CD4-positive, alpha-beta memory T cell (primary cell): Measurements from ENCODE around the gene LPXN. TPM values are rescaled to one million over a fixed set of nuclear protein-coding genes. Genes with fewer than 3 reads are reported as not detected.

Experiments
- CTCF ChIA-PET: fragments of 350-600 bp; sonication (Branson Sonifier 250); formaldehyde crosslinking; loops from one replicate; lab custom pipeline; 2021; ENCODE audit warnings: inconsistent platforms; ENCODE audit not compliant: partially characterized antibody; lab: Charles Lee
- POLR2A ChIA-PET: fragments of 350-600 bp; sonication (Branson Sonifier 250); formaldehyde crosslinking; loops from one replicate; lab custom pipeline; 2021; ENCODE audit not compliant: partially characterized antibody; lab: Charles Lee
- DNase-seq, 5 donors: peaks; one replicate each; pipeline versions ENCODE4 v3.0.0 to v3.0.0-alpha.2; 2020 to 2022; ENCODE audit warnings: mixed read lengths in 1 of 5
- H3K27ac ChIP-seq: one replicate; pipeline ENCODE4 v1.7.0; 2013; ENCODE audit warnings: low read depth, low read length
- H3K27me3 ChIP-seq: 2 replicates; pipeline ENCODE4 v1.7.0; 2013; ENCODE audit warnings: mild to moderate bottlenecking, low read length, moderate library complexity; ENCODE audit not compliant: insufficient read depth
- H3K36me3 ChIP-seq: 2 replicates; pipeline ENCODE4 v1.7.0; 2013; ENCODE audit warnings: mild to moderate bottlenecking, low read length, moderate library complexity; ENCODE audit not compliant: insufficient read depth
- H3K4me1 ChIP-seq: 2 replicates; pipeline ENCODE4 v1.7.0; 2013; ENCODE audit warnings: mild to moderate bottlenecking, low read length, moderate library complexity; ENCODE audit not compliant: insufficient read depth
- H3K4me3 ChIP-seq, 2 donors: one replicate each; pipeline ENCODE4 v1.7.0; 2013; ENCODE audit warnings: low read length in 2 of 2, mild to moderate bottlenecking in 1 of 2
- H3K9me3 ChIP-seq, 2 donors: one replicate each; pipeline ENCODE4 v1.7.0; 2013; ENCODE audit warnings: low read length in 2 of 2, control low read depth in 1 of 2; ENCODE audit not compliant: control insufficient read depth in 1 of 2
- H3K27ac Mint-ChIP-seq, 7 donors: one replicate each; pipeline ENCODE4 v1.8.0; 2020 to 2021; ENCODE audit warnings: mixed read lengths in 7 of 7, mild to moderate bottlenecking in 6 of 7, inconsistent platforms in 3 of 7, moderate library complexity in 3 of 7
- H3K27me3 Mint-ChIP-seq, 2 donors: one replicate each; pipeline ENCODE4 v1.8.0; 2020 to 2021; ENCODE audit warnings: mixed read lengths in 2 of 2
- H3K36me3 Mint-ChIP-seq, 2 donors: one replicate each; pipeline ENCODE4 v1.8.0; 2020 to 2021; ENCODE audit warnings: mixed read lengths in 2 of 2, inconsistent platforms in 1 of 2, mild to moderate bottlenecking in 1 of 2
- H3K4me1 Mint-ChIP-seq, 4 donors: one replicate each; pipeline ENCODE4 v1.8.0; 2020 to 2021; ENCODE audit warnings: mixed read lengths in 4 of 4, mild to moderate bottlenecking in 1 of 4
- H3K4me3 Mint-ChIP-seq, 8 donors: one replicate each; pipeline ENCODE4 v1.8.0; 2020 to 2021; ENCODE audit warnings: mixed read lengths in 8 of 8, mild to moderate bottlenecking in 7 of 8, moderate library complexity in 6 of 8, inconsistent platforms in 3 of 8
- H3K9me3 Mint-ChIP-seq, 8 donors: one replicate each; pipeline ENCODE4 v1.8.0; 2020 to 2021; ENCODE audit warnings: mixed read lengths in 8 of 8, mild to moderate bottlenecking in 5 of 8, inconsistent platforms in 3 of 8, moderate library complexity in 1 of 8
- intact Hi-C: fragments of 100-400 bp; cut with micrococcal nuclease; formaldehyde crosslinking; loops from one replicate; pipeline ENCODE4 v1.15.1; 2023
- polyA plus RNA-seq, 2 donors: library from polyadenylated mRNA; unstranded; fragments of 300-500 nt; fragmentation: Illumina TruSeq; gene quantifications; one replicate each; pipeline ENCODE4 v1.2.3, GENCODE V29; 2021
- total RNA-seq, 2 experiments: library from RNA; stranded (reverse); gene quantifications; one replicate each; pipeline ENCODE4 v1.2.3, GENCODE V29; 2021

The LPXN gene
- 100 to 1,000 TPM; 138 to 147 TPM for total RNA-seq
- polyA plus RNA-seq: 100 to 1,000 TPM; 251 to 281 TPM

GRCh38 chr11:58575377-58576020 lies at the start of gene LPXN:
Gene LPXN, minus strand, starts transcription at chr11:58575856. Its CDS starts 84 bp downstream, at chr11:58575772.
- no peaks in the 10 kb centered on the region for H3K36me3 ChIP-seq
- peaks cover 0 to 14% (median 0%) of the 10 kb centered on the region in 8 donors for H3K9me3 Mint-ChIP-seq
- H3K27ac Mint-ChIP-seq: peak within 1 kb of the TSS; percentile 99 to 100 (median 100)
- ChIA-PET POLR2A (interaction anchor here (0.7 to 6.4 kb wide), 12 partner anchors 9 to 908 kb away, joined by 3 to 109 read pairs (median 6); partner anchors contain the start of genes SELENOH and ZDHHC5), CTCF (interaction anchor here (1.2 to 8.6 kb wide), 5 partner anchors 9 to 101 kb away, joined by 3 to 187 read pairs (median 11); no protein-coding TSS in a partner anchor)
- no peaks in the 10 kb centered on the region for H3K9me3 ChIP-seq
- peak within 1 kb of the TSS; percentile 99 for H3K27ac ChIP-seq
- intact Hi-C loops: loop anchor here (1.0 to 10.0 kb wide), 5 partner anchors 13 to 1008 kb away; partner anchors contain the start of genes FAM111B and UBE2L6
- DNase-seq: peak; percentile 71 to 78 (median 72)
- peaks cover 64% of the 10 kb centered on the region for H3K4me1 ChIP-seq
- H3K4me1 Mint-ChIP-seq: peaks cover 32 to 81% (median 54%) of the 10 kb centered on the region in 4 donors
- H3K27me3 ChIP-seq: no peaks in the 10 kb centered on the region
- H3K4me3 ChIP-seq: peak within 1 kb of the TSS; percentile 57 to 96
- peaks cover 10 to 45% of the 10 kb centered on the region in 2 donors for H3K36me3 Mint-ChIP-seq
- peaks cover 0 to 3% of the 10 kb centered on the region in 2 donors for H3K27me3 Mint-ChIP-seq
- peak within 1 kb of the TSS; percentile 93 to 99 (median 96) for H3K4me3 Mint-ChIP-seq

GRCh38 chr11:58625086-58625485 lies 49.4 kb upstream of the LPXN start:
- DNase-seq: no peak
- Histone ChIP-seq H3K27me3 (no peaks in the 10 kb centered on the region), H3K9me3 (no peaks in the 10 kb centered on the region), H3K4me3 (no peak overlapping the region), H3K4me1 (no peaks in the 10 kb centered on the region), H3K36me3 (peaks cover 18% of the 10 kb centered on the region), H3K27ac (no peak overlapping the region)
- no peak overlapping the region for H3K27ac Mint-ChIP-seq
- intact Hi-C loops: no loop called here
- ChIA-PET CTCF (interaction anchor here (1.1 to 1.7 kb wide), 2 partner anchors 49 to 57 kb away, joined by 3 to 5 read pairs; no protein-coding TSS in a partner anchor), POLR2A (no interaction called here)
- H3K4me3 Mint-ChIP-seq: no peak overlapping the region
- peaks cover 24 to 41% of the 10 kb centered on the region in 2 donors for H3K36me3 Mint-ChIP-seq
- H3K4me1 Mint-ChIP-seq: peaks cover 0 to 5% (median 4%) of the 10 kb centered on the region in 4 donors
- no peaks in the 10 kb centered on the region for H3K27me3 Mint-ChIP-seq
- no peaks in the 10 kb centered on the region for H3K9me3 Mint-ChIP-seq

- H3K27me3 Mint-ChIP-seq: no peaks in the 10 kb centered on the region
- peaks cover 0 to 3% (median 0%) of the 10 kb centered on the region in 4 donors for H3K4me1 Mint-ChIP-seq
- no peaks in the 10 kb centered on the region for H3K9me3 Mint-ChIP-seq
- H3K27ac Mint-ChIP-seq: peak within 1 kb of the TSS in 4 of 7 donors; percentile 27 to 81 (median 35)
- intact Hi-C loops: no loop called here
- H3K36me3 ChIP-seq: peaks cover 37% of the 10 kb centered on the region
- no peak within 1 kb of the TSS for H3K4me3 ChIP-seq
- ChIA-PET POLR2A (no interaction called here), CTCF (interaction anchor here (0.9 to 1.4 kb wide), 5 partner anchors 10 to 55 kb away, joined by 3 to 6 read pairs (median 4); no protein-coding TSS in a partner anchor)
- no peaks in the 10 kb centered on the region for H3K9me3 ChIP-seq
- no peak within 1 kb of the TSS for H3K27ac ChIP-seq
- DNase-seq: no peak
- H3K27me3 ChIP-seq: no peaks in the 10 kb centered on the region
- no peak within 1 kb of the TSS for H3K4me3 Mint-ChIP-seq
- peaks cover 47 to 68% of the 10 kb centered on the region in 2 donors for H3K36me3 Mint-ChIP-seq
- no peaks in the 10 kb centered on the region for H3K4me1 ChIP-seq
These were observed 46.7 kb upstream of the LPXN start, which contains the start of gene CNTF for GRCh38 chr11:58622344-58622743. Gene CNTF, plus strand, starts transcription at chr11:58622665. Its CDS starts 88 bp downstream, at chr11:58622753.

GRCh38 chr11:58621586-58622262 lies 46.1 kb upstream of the LPXN start:
- H3K4me3 ChIP-seq: no peak overlapping the region
- ChIA-PET CTCF (interaction anchor here (0.9 to 1.4 kb wide), 5 partner anchors 8 to 54 kb away, joined by 3 to 6 read pairs (median 4); no protein-coding TSS in a partner anchor), POLR2A (no interaction called here)
- H3K27ac Mint-ChIP-seq: peak overlapping the region in 1 of 7 donors; percentile 36
- H3K4me3 Mint-ChIP-seq: no peak overlapping the region
- H3K9me3 ChIP-seq: no peaks in the 10 kb centered on the region
- no peaks in the 10 kb centered on the region for H3K4me1 ChIP-seq
- no peaks in the 10 kb centered on the region for H3K27me3 Mint-ChIP-seq
- no peak overlapping the region for H3K27ac ChIP-seq
- H3K9me3 Mint-ChIP-seq: no peaks in the 10 kb centered on the region
- intact Hi-C loops: no loop called here
- no peaks in the 10 kb centered on the region for H3K27me3 ChIP-seq
- peaks cover 43% of the 10 kb centered on the region for H3K36me3 ChIP-seq
- peaks cover 0 to 3% (median 0%) of the 10 kb centered on the region in 4 donors for H3K4me1 Mint-ChIP-seq
- no peak for DNase-seq
- peaks cover 51 to 72% of the 10 kb centered on the region in 2 donors for H3K36me3 Mint-ChIP-seq

- H3K4me3 Mint-ChIP-seq: no peak overlapping the region
- H3K27ac Mint-ChIP-seq: peak overlapping the region in 4 of 7 donors; percentile 28 to 68 (median 44)
- no peaks in the 10 kb centered on the region for H3K27me3 Mint-ChIP-seq
- H3K4me3 ChIP-seq: no peak overlapping the region
- intact Hi-C loops: loop anchor here (1.0 to 10.0 kb wide), 2 partner anchors 39 to 53 kb away; partner anchors contain the start of gene ZFP91
- H3K27me3 ChIP-seq: no peaks in the 10 kb centered on the region
- POLR2A ChIA-PET: no interaction called here
- H3K4me1 ChIP-seq: no peaks in the 10 kb centered on the region
- peaks cover 66% of the 10 kb centered on the region for H3K36me3 ChIP-seq
- no peaks in the 10 kb centered on the region for H3K9me3 ChIP-seq
- H3K4me1 Mint-ChIP-seq: peaks cover 0 to 4% (median 0%) of the 10 kb centered on the region in 4 donors
- no peak overlapping the region for H3K27ac ChIP-seq
- H3K9me3 Mint-ChIP-seq: no peaks in the 10 kb centered on the region
- peaks cover 65 to 81% of the 10 kb centered on the region in 2 donors for H3K36me3 Mint-ChIP-seq
- CTCF ChIA-PET: interaction anchor here (2.3 kb wide), 1 partner anchor 50 kb away, joined by 9 read pairs; no protein-coding TSS in a partner anchor
- DNase-seq: no peak
These were observed 42.4 kb upstream of the LPXN start for GRCh38 chr11:58617976-58618557.

- CTCF ChIA-PET: no interaction called here
- H3K27ac Mint-ChIP-seq: peak overlapping the region in 1 of 7 donors; percentile 9
These were observed 40.9 kb upstream of the LPXN start for GRCh38 chr11:58616594-58616993.

More at GRCh38 chr11:58616594-58616993, 40.9 kb upstream of the LPXN start:
- Histone ChIP-seq H3K27me3 (no peaks in the 10 kb centered on the region), H3K9me3 (no peaks in the 10 kb centered on the region), H3K4me1 (no peaks in the 10 kb centered on the region), H3K36me3 (peaks cover 70% of the 10 kb centered on the region), H3K27ac (no peak overlapping the region), H3K4me3 (no peak overlapping the region)
- intact Hi-C loops: loop anchor here (10.0 kb wide), 1 partner anchor 52 kb away; no protein-coding TSS in a partner anchor
- H3K4me3 Mint-ChIP-seq: no peak overlapping the region
- peaks cover 71 to 82% of the 10 kb centered on the region in 2 donors for H3K36me3 Mint-ChIP-seq
- POLR2A ChIA-PET: no interaction called here
- no peaks in the 10 kb centered on the region for H3K27me3 Mint-ChIP-seq
- DNase-seq: no peak
- peaks cover 0 to 3% (median 2%) of the 10 kb centered on the region in 4 donors for H3K4me1 Mint-ChIP-seq
- H3K9me3 Mint-ChIP-seq: no peaks in the 10 kb centered on the region
